Fibroblast of skin of back (primary cell): ENCODE measurements around the gene KLK11.
A peak's percentile ranks its signal among the peaks of the same experiment; 100 is the strongest.

Source experiments
- DNase-seq: peaks from one replicate; pipeline ENCODE4 v3.0.0-alpha.2; 2013

Gene KLK11

DNA sequence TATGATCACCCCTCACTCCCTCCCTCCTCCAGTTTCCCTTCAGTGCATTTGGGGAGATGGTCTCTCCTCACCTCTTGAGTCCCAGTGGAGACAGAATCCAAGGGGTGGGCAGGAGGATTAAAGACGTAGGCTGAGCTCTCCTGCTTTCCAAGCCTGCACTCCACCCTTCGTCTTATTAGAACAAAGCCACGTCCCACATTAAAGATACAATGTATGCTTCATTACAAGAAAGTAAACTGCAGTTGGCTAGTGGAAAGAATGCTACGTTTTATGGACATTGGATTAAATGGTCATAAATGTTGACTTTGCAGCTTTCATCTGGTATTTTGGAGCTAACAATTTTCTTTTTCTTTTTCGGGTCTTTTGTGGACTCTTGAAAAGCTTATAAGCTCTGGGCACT, 1.5 kb upstream of the KLK11 start:
- DNase-seq = no peak

DNA sequence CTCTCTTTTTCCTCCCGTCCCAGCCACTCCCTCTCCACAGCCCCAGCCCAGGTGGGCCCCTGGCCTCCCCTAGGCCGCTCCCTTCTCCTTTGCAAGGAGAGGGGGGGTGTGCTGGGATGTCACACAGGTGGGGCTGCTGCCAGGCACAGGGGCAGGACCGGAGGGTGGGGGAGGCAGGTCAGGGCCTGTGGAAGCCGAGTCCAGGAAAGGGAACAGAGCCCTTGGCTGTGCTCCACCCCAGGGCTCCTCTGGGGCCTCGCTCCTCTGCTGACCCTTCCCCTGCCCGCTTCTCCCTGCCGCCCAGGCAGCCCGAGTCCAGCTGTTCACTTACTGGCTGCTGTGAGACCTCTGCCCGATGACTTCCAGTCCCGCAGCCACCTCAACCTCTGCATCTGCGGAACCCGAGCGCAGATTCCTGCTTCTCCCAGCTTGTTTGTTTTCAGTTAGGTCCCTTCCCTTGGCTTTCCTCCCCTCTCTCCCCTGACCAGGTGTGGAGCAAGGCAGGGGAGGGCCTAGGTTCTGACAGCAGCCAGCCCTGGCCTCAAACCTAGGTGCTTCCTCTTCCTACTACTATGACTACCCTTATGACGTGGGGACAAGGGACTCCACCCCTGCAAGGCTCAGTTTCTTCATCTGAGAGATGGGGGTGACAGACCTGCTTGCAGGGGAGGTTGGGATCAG, 850 bp upstream of the KLK11 start:
- no peak for DNase-seq

DNA sequence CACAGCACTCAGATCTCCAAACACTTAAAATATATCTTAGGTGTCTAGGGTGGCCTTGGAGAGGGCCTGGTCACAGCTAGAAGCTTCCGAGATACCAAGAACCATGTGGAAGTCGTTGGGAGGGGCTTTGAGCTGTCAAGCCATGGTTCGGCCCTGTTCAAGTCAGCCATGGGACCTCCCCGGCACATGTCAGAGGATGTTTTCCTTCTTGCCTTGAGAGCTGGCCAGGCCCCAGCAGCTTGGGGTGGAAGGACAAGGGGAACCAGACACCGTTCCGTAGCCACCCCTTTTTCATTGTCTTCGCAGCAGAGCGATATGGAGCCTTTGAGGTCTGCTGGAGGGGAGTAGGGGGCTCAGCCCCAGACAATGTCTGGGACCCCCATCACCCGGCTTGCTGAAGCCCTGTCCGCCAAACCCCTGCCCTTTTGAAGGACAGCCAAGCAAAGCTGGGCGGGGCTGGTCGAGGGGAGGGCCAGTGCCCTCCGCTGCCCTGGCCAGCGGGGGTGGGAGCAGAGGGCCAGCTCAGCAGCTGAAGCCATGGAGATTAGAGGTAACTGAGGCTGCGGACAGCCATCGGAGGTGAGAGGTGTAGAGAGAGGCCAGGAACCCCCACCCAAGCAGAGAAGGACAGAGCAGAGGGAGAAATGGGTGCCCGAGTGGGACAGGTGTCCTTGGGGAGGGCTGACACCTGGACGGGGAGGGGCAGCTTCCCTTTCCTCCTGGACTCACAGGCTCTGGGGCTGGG, 435 bp downstream of the KLK11 start:
- no peak for DNase-seq

DNA sequence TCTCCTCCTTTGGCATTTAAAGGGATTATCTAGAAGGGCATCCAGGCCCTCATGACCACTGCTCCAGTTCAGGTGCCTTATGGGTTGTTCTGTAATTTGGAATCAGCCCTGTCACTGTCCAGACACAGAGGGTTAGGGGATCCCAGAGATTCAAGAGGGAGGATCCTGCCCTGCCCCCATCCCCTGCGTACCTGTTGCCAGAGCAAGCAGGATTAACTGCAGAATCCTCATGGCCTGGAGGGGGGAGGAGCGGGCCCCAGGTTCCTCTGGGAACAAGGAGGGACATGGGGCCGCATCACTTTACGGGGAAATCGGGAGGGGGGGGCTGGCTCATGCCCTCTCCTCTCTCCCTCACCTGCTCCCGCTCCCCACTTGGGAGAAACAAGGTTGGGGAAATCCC, 1.0 kb downstream of the KLK11 start:
- DNase-seq = no peak

DNA sequence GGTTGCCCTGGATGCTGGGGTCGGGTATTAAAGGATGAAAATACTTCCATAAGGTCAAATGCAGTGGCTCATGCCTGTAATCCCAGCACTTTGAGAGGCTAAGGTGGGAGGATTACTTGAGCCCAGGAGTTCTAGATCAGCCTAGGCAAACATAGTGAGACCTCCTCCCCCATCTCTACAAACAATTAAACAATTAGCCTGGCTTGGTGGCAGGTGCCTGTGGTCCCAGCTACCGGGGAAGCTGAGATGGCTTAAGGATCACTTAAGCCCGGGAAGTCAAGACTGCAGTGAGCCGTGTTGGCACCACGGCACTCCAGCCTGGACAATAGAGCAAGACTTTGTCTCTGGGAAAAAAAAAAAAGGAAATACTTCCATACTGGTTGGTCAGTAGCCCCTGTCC, 1.5 kb downstream of the KLK11 start:
- DNase-seq = no peak

DNA sequence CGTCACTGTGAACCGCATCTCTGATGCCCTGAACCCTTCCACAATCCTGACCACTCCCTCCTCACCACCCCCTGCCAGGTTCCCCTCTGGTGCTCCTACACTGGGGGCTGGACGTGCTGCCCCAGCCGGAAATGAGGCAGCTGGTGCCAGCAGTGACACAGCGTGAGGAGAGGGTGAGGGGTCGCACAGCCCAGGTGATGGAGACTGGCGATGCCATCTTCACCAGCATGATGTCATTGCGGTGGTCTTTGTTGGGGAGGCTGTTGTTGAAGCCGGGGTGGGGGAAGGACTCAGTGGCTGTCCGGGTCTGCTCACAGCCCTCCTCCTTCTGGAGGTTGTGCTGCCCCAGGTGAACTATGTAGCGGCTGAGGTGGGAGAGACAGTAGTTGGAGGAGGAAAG, 2.5 kb downstream of the KLK11 start:
- no peak for DNase-seq

DNA sequence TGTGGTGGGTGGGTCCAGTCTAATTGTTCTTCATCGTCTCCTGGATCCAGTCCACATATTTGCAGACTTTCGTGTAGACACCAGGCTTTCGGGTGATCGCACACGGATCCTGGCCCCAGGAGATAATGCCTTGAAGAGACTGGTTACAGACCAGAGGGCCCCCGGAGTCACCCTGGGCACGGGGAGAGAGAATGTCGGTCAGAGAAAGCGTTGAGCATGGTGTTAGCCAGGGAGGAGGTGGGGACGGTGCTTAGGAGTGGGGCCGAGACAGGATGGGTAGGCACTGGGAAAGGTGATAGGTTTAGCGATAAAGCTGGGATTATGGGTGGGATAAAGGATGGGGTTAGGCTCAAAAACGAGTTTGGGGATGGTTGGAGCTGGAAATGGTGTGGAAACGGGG, 3.9 kb downstream of the KLK11 start:
- DNase-seq = no peak

DNA sequence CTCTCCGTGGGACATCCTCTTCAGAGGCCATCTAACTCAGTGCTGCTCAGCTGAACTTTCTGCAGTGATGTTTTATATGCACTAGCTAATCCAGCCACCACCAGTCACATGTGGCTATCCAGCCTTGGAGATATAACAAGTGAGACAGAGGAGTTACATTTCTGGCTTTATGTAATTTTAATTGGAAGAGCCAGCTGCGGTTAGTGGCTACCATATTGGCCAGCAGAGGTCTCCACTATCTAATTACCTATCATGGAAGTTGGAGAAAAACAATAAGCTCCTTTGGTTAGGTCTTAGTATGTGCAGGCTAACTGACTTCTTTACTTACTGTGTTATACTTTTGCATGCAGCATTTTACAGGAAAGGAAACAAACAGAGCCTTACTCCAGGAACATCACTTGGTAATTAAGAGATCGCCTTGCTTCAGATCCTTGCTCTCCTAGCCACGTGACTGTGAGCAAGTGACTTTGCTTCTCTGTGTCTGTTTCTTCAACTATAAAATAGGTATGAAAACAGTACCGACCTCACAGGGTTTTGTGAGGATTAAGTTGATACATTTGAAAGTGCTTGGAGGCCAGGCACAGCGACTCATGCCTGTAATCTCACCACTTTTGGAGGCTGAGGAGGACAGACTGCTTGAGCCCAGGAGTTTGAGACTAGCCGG, 5.3 kb downstream of the KLK11 start:
- DNase-seq = peak; percentile 32

DNA sequence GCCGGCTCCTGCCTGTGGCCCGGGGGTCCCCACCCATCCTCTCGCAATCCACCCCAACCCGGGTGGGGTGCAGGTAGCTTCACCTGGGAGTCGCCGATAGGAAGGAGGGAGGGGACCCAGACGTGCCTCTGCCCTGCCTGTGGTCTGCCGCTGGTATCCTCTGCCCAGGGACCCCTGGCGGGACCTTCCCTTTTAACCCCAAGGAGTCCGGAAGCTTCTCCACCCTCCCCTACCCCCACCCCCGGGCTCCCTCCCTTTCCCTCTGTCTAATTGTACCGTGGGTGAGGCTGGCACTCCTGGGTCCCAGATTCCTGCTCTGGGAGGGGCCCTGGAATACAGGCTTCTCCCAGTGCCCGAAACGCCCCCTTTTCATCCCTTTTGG, 6.9 kb downstream of the KLK11 start, which contains the start of gene KLK10:
KLK10 (minus strand) TSS at position 166 of the 382 bp plus-strand sequence. CDS start 579 bp downstream, outside the sequence.
- DNase-seq = no peak

DNA sequence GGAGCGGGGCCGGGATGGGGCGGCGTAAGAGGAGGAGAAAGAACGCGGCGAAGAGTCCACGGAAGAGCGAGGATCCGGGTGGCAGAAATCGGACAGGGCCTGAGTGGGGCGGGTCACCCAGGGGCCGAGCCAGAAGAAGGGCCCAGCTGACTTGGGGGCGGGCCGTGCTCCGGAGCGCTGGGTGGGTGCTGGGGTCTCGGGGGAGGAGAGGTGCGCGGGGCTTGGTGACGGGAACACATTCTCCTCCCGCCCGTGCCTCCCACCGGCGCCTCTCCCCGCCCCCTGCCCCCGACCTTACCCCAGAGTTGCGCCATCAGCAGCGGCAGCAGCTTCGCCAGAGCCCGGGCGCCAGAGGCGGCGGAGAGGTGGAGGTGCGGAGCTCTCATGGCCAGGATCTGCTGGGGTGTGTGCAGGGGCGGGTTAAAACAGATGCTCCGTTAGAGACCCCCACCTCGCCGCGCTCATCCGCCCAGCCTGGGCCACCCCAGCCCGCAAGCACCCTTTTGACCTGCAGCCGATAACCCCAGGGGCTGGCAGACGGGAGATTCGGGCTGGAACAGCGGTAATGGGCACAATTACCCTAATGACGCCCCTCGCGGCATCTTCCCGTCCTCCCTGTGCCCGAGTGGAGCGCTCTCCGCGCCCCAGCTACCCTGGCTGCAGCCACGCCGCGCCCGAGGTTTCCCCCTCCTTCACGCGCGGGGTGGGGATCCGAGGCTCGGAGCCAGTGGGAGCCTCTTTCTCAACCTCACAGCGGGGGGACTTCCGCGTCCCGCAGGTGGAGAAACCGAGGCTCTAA, 7.5 kb downstream of the KLK11 start:
- no peak for DNase-seq

DNA sequence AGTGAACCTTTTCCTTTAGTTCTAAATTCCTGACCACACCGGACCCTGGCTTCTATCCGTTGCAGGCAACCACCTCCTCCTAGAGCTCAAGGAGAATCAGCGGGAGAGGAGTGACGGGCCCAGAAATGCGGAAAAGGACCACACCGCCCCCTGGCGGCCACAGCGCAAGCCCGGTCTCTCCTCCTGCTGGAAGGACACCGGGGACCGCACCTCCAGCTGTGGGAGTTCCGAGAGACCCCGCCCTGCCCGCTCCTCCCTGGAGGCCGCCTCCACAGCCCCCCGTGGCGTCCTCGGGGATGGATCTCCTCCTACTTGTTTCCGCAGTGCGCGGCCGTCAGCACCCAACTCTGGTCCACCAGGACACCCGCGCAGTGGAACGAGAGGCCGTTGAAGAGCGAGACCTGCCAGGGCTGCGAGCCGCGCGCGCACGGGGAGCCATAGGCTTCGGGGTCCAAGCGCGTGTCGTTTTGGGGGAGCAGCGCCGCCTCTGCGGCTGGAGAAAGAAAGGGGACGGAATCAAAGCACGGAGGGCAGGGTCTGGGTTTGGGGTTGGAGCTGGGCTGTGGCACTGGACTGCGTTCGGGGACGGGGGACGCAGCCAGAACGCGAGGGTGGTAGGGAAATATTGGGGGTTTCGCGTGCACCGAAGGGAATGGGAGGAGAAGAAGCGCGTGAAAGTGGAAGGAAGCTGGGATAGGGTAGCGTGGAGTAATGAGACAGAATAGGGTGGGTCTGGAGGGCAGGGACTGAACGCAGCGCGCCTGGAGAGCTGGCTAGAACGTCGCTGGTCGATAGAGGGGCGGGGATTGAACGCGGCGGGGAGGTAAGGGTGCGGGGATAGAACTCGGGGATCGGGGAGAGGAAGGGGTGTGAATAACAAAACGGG, 9.4 kb downstream of the KLK11 start:
- DNase-seq = peak; percentile 15

DNA sequence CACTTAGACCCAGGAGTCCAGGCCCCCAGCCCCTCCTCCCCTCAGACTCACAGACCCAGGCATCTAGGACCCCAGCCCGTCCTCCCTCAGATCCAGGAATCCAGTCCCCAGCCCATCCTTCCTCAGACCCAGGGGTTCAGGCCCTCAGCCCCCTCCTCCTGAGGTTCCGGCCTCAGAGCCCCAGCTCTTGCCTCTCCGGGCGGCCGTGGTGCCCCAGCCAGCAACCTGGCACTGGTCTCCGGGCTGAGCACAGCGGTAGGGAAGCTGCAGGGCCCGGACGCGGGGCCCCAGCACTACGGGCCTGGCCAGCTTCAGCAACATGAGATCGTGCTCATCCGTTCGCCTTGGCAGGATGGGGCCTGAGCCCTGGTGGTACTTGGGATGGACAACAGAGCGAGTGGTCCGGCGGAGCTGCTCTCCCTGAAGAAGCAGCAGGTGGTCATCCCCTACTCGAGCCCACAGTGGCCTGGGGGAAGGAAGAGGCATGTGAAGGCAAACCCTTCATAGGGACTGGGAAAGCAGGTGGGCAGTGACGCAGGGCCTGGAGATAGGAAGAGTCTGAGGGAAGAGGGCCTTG, 10.6 kb downstream of the KLK11 start:
- DNase-seq = no peak

DNA sequence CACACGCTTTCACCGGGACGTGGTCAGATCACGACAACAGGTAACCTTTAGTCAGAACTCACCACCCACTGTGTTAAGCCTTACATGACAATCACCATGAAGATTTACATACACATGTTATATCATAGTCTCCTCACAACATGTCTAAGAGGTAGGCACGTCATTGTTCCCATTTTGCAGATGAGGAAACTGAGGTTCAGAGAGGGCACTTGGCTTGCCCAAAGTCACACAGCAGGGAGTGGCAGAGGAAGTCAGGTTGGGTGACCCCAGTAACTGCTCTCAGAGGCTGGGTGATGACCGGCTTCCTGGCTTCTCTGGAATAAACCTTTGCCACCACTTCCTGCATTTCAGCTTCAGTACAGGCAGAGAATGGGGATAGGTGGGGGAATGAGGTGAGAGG, 12.2 kb downstream of the KLK11 start:
- no peak for DNase-seq

DNA sequence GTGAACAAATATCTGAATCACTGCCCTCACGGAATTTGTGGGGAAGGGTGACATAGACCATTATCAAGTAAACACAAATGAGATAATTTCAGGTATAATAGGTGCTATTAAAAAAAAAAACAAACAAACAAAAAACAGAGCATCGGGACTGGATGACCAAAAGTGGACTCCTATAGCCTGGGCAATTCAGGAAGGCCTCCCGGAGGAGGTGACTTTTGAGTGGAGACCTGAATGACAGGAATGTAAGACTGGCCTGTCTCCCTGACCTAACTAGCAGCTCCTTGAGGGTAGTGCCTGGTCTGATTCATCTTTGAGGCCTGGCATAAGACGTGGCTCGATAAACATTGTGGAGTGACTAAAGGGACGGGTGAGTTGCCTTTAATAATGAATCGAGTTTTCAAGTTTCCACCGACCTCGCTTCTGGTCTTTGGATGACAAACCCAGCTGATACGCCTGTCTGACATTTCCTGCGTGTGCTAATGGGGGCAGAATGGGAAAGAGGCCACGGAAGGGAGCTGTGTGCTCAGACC, 13.7 kb downstream of the KLK11 start:
- no peak for DNase-seq

DNA sequence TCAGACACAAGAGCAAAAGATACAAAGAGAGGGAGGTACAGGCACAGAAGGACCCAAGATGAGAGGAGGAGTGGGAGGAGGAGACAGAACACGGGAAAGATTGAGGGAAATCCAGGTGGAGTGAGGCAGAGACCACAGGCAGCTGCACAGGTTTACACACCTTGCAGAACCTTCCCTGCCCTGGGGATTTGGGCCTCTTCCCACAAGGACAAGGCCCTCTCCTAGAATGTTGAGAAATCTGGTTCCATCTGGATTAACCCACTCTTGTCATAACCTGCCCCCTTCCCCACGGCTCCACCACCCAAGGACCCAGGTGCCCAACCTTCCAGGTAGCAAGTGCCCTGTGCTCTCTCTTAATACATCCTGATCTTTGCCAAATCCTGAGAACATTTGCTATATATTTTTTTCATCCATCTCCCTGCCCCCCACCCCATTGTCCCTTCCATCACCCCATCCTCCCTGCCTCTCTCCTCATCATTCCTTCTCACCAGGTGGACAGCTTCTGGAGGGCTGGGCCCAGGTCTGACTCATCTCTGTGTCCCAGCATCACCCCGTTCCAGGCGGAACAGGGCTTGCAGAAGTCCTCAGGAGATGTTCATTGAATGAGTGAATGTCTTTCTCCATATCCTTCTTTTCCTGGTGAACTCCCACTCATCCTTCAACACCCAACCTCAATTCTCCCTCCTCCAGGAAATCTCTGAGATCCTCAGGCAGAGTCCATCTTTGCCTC, 16.2 kb downstream of the KLK11 start:
- DNase-seq = no peak

DNA sequence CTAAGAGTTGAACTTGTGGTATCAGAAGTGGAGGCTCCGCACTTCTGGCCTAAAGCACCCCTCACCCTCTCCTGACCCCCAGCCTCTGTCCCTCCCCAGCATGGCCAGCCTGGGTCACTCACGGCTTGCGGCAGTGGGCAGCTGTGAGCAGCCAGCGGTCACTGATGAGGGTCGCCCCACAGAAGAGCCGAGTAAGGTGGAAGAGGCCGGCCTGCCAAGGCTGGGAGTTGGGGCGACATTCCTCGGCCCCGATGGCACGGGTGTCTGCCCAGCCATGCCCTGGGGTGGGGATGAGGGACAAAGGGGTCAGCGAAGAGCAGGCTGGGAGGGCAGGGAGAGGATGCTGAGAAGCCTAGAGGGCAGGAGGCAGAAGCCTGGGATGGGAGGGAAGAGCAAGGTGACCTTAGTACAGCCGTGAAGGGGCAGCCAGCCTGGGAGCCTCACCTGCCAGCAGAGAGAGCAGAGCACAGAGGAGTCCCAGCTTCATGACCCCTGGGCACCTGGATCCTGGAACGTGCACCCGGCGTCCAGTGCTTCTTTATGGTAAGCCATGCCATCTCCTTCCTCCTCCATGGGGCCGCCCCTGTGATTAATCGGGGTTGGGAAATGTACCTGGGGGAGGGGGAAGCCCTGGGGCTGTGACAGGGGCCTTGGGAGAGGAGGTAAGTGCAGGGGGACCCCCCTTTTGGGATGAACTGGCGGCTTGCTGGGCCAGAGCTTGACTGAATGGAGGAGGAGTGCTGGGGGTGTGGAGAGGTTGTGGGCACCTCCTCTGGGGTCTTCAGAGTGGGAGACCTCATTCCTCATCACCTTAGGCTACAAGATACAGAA, 17.1 kb downstream of the KLK11 start:
- no peak for DNase-seq

DNA sequence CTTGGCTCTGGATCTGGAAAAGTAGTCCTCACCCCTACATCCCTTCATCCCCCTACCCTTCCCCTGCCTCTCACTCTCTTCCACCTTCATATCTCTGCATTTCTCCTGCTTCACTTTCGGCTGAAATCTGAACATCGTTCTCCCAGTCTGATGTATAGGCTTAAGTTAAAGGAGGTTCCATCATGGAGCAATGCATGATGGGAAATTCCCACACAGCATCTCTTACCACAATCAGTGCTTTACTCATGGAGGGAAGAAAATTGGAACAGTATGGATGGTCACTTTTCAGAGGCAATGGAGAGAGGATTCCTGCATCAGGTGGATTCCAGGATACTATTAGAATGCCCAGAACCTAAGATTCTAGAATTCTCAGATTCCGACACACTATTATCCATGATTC, 18.9 kb downstream of the KLK11 start:
- DNase-seq = no peak

DNA sequence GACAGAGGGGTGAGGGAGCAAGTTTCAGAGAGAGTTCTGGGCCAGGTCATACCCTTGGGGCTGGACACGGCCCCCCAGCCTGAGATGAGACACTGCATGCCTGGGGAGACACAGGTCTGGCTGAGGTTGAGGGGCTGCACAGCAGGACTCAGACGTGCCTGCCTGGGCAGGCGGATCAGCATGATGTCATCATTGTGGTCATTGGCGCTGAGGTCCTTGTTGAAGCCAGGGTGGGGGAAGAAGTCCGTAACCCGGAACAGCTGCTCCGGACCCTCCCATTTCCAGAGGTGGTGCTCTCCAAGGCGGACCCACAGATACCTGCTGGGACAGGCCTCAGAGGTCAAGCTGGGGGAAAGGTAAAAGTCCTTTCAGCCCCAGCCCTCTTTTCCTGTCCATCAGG, 20.0 kb downstream of the KLK11 start:
- DNase-seq = no peak

DNA sequence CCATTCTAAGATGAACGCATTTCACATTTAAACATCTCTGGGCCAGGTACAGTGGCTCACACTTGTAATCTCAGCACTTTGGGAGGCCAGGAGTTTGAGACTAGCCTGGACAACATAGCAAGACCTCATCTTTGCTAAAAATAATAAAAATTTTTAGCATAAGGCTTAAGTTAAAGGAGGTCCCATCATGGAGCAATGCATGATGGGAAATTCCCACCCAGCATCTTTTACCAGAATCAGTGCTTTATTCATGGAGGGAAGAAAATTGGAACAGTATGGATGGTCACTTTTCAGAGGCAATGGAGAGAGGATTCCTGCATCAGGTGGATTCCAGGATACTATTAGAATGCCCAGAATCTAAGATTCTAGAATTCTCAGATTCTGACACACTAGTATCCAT, 21.2 kb downstream of the KLK11 start:
- DNase-seq = no peak

DNA sequence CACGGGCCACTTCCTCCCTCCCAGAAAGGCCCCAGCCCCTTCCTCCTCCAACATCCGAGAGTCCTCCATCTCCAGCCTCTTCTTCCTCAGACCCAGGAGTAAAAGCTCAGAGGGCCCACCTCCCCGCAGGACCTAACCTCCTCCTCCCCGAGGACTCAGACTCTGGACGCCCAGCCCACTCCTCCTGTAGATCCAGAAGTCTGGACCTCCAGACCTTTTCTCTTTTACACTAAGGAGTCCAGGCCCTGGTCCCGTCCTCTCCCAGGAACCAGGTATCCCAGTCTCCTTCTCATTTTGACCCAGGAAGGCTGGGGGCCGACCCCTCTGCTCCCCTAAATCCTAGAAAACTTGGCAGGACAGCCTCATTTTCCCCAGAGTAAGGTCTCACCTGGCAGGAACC, 23.1 kb downstream of the KLK11 start:
- DNase-seq = no peak
